ENCODE results near the gene SPEF2. TPM values are rescaled to one million over a fixed set of nuclear protein-coding genes. Genes with fewer than 3 reads are reported as not detected.
"Not testable (repeated sequence)": the region's sequence is repeated elsewhere in the genome, so short reads cannot be mapped to it uniquely, and the experiment has no call there.

SPEF2 gene
- total RNA-seq, 4 donors from 2014 or later = 0.49 to 2.8 (median 1.8) TPM

DNA sequence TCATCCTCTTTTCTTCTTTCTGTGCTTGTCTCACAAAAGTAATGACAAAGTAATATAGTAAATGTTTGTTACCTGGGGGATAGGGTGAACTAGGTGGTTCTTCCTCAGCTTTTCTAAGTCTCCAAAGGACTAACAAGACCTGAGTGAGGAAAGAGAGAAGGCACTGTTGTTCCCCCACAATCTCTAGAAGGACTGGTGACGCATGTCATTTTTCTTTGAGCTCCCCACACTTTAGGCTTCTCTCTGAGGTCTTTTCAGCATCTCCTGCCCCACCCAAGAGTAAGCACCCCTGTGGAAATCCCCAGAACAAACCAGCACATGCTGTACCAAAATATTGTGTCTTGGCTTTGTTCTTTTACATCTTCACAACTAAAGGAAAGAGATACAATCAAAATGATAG is 236.6 kb downstream of the SPEF2 start:
- TF ChIP-seq POLR2A (IDR thresholded peaks at IDR 0.05) = no peak
- TF ChIP-seq, protein P1, sequence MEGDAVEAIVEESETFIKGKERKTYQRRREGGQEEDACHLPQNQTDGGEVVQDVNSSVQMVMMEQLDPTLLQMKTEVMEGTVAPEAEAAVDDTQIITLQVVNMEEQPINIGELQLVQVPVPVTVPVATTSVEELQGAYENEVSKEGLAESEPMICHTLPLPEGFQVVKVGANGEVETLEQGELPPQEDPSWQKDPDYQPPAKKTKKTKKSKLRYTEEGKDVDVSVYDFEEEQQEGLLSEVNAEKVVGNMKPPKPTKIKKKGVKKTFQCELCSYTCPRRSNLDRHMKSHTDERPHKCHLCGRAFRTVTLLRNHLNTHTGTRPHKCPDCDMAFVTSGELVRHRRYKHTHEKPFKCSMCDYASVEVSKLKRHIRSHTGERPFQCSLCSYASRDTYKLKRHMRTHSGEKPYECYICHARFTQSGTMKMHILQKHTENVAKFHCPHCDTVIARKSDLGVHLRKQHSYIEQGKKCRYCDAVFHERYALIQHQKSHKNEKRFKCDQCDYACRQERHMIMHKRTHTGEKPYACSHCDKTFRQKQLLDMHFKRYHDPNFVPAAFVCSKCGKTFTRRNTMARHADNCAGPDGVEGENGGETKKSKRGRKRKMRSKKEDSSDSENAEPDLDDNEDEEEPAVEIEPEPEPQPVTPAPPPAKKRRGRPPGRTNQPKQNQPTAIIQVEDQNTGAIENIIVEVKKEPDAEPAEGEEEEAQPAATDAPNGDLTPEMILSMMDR (IDR thresholded peaks at IDR 0.05) = no peak
- intact Hi-C loops (cut with DNase I; ENCODE audit: low total_unique reads) = loop anchor here (5.0 kb wide), 1 partner anchor 408 kb away; no protein-coding TSS in a partner anchor
- no peak for DNase-seq (ENCODE audit: low spot score in 2 of 2)
- H3K4me3 ChIP-seq (ENCODE audit: low read depth, poor library complexity, severe bottlenecking) = no peak overlapping the region
- 62 to 69% methylated on average over 1 of the region's 1 CpG for WGBS, 2 donors

- intact Hi-C loops (cut with DNase I; ENCODE audit: low total_unique reads) = no loop called here
- no peak overlapping the region for H3K4me3 ChIP-seq (ENCODE audit: low read depth, poor library complexity, severe bottlenecking)
- 49 to 52% methylated on average over 1 of the region's 1 CpG for WGBS, 2 donors
- no peak for TF ChIP-seq POLR2A (IDR thresholded peaks at IDR 0.05)
- TF ChIP-seq, protein P1 (IDR thresholded peaks at IDR 0.05) = no peak
- DNase-seq (ENCODE audit: low spot score in 2 of 2) = no peak
These were observed 237.5 kb downstream of the SPEF2 start for GRCh38 chr5:35855187-35855586.

DNA sequence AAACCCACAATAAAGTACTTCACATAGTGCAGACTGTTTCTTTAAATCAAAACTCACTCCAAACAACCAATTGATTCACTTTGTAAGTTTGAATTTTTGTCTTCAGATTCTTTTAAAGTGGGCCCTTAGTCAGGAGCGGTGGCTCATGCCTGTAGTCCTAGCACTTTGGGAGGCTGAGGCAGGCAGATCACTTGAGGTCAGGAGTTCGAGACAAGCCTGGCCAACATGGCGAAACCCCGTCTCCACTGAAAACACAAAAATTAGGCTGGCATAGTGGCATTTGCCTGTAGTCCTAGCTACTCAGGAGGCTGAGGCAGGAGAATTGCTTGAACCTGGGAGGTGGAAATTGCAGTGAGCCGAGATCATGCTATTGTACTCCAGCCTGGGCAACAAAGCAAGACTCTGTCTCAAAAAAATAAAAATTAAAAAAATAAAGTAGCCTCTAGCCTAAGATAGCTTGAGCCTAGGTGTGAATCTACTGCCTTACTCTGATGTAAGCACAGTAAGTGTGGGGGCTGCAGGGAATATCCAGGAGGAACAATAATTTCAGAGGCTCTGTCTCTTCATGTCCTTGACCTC is 238.6 kb downstream of the SPEF2 start:
- H3K4me3 ChIP-seq (ENCODE audit: low read depth, poor library complexity, severe bottlenecking); DNase-seq (ENCODE audit: low spot score in 2 of 2); intact Hi-C loops (cut with DNase I; ENCODE audit: low total_unique reads): not testable (repeated sequence)
- 95 to 97% methylated on average over 5 of the region's 5 CpGs for WGBS, 2 donors

DNA sequence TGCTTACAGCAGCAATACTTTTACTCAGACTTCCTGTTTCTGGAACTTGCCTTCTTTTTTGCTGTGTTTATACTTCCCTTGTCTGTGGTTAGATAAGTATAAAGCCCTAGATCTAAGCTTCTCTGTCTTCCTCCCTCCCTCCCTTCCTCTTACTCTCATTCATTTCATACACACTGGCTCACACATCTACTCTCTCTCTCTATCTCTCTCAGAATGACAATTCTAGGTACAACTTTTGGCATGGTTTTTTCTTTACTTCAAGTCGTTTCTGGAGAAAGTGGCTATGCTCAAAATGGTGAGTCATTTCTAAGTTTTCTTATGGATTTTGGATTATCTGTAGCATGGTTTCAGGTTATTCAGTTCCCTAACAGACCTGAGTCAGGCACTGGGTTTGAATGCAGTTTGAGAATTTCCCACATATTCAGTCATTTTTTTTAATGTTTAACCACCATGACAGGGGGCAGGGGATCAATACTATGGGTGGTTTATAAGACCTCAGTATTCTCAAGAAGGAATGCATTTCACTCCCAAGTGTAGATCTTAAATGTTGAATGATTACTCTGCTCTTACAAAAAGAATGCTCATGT is 239.2 kb downstream of the SPEF2 start, which contains the start of gene IL7R:
Gene IL7R, plus strand, starts transcription at position 127 of the 587 bp plus-strand sequence. Its CDS starts 87 bp downstream, at position 214.
- TF ChIP-seq, protein P1 (IDR thresholded peaks at IDR 0.05) = no peak
- no peak for TF ChIP-seq POLR2A (IDR thresholded peaks at IDR 0.05)
- H3K4me3 ChIP-seq (ENCODE audit: low read depth, poor library complexity, severe bottlenecking) = no peak within 1 kb of the TSS
- DNase-seq (ENCODE audit: low spot score in 2 of 2) = no peak
- 31 to 36% methylated on average over 1 of the region's 1 CpG for WGBS, 2 donors
- intact Hi-C loops (cut with DNase I; ENCODE audit: low total_unique reads) = no loop called here

DNA sequence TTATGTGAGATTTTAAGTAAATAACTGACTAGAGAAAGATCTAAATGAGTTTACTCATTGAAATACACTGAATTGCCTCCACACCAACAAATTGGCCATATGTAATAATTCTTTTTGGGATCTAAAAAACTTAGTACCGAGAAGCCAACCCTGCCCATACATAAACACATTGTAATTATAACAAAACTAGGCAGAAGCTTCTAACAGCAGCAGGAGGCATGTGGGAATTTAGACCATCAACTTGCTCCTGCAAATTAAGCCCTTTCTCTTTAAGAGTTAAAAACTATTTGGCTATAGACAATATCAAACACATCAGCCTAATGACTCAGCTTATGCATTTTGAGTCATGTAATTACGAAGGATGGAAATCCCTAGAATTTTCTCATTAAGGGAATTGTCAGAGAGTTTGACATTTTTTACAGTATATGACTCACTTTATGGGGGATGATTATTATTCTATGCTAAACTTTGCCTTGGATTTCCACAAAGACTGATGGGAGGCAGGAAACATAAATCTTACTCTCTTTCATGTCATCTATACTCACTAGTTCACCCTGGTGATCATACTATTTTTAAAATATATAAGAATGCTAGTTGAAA is 240.0 kb downstream of the SPEF2 start:
- H3K4me3 ChIP-seq (ENCODE audit: low read depth, poor library complexity, severe bottlenecking) = no peak overlapping the region
- TF ChIP-seq, protein P1 (IDR thresholded peaks at IDR 0.05) = no peak
- no peak for TF ChIP-seq POLR2A (IDR thresholded peaks at IDR 0.05)
- no peak for DNase-seq (ENCODE audit: low spot score in 2 of 2)
- intact Hi-C loops (cut with DNase I; ENCODE audit: low total_unique reads) = no loop called here
- WGBS, 2 donors = 31 to 36% methylated on average over 2 of the region's 2 CpGs

DNA sequence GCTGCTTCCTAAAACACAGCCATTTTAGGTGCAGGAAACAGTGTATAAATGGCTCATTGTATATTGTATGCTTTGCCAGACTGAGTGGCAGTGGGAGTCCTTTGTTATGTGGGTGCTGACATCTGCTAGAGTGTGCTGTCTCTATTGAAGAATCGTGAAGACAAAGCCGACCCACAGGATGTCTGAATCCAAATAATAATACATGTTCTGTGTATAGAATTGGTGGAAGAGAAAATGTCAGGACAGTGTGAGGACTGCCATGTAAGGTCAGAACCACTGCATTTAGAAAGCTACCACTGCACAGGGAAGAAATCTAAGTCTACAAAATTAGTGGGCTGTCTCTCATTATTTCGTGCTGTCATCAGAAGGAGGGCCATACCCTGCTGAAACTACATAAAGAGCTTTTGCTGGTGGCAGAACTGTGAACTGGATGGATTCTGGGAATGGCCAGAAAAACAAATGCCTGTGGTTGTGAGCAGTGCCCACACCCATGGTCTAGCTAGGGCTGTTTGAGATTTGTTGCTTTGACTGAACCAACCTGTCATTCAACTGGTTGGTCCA is 241.5 kb downstream of the SPEF2 start:
- no peak for DNase-seq (ENCODE audit: low spot score in 2 of 2)
- H3K4me3 ChIP-seq (ENCODE audit: low read depth, poor library complexity, severe bottlenecking) = no peak overlapping the region
- intact Hi-C loops (cut with DNase I; ENCODE audit: low total_unique reads) = no loop called here
- TF ChIP-seq, protein P1 (IDR thresholded peaks at IDR 0.05) = no peak
- TF ChIP-seq POLR2A (IDR thresholded peaks at IDR 0.05) = no peak
- 58 to 65% methylated on average over 3 of the region's 3 CpGs for WGBS, 2 donors
